ENCODE data around the gene MS4A15. TPM values are rescaled to one million over a fixed set of nuclear protein-coding genes. Genes with fewer than 3 reads are reported as not detected.

The MS4A15 gene
- total RNA-seq, 4 donors from 2014 or later, result not detected

DNA sequence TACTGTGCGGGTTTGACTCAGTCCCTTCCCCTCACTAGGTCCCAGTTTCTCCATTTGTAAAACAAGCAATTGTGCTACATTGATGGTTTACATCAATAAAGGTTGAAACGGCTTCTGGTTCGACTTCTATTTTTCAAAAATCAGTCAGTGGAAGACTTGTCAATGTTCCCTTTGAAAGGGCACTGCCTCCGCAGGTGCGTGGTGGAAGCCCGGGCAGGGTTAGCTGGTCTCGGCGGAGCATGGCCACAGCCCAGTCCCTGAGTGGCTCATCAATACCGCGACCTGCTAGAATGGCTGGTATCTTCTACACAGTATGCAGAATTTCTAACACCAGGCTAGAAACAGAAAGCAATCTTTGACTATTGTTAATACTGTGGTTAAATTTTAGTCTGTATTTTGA is 44.5 kb downstream of the MS4A15 start:
- TF ChIP-seq, protein P1, sequence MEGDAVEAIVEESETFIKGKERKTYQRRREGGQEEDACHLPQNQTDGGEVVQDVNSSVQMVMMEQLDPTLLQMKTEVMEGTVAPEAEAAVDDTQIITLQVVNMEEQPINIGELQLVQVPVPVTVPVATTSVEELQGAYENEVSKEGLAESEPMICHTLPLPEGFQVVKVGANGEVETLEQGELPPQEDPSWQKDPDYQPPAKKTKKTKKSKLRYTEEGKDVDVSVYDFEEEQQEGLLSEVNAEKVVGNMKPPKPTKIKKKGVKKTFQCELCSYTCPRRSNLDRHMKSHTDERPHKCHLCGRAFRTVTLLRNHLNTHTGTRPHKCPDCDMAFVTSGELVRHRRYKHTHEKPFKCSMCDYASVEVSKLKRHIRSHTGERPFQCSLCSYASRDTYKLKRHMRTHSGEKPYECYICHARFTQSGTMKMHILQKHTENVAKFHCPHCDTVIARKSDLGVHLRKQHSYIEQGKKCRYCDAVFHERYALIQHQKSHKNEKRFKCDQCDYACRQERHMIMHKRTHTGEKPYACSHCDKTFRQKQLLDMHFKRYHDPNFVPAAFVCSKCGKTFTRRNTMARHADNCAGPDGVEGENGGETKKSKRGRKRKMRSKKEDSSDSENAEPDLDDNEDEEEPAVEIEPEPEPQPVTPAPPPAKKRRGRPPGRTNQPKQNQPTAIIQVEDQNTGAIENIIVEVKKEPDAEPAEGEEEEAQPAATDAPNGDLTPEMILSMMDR (IDR thresholded peaks at IDR 0.05), result no peak
- TF ChIP-seq POLR2A (IDR thresholded peaks at IDR 0.05), result no peak

DNA sequence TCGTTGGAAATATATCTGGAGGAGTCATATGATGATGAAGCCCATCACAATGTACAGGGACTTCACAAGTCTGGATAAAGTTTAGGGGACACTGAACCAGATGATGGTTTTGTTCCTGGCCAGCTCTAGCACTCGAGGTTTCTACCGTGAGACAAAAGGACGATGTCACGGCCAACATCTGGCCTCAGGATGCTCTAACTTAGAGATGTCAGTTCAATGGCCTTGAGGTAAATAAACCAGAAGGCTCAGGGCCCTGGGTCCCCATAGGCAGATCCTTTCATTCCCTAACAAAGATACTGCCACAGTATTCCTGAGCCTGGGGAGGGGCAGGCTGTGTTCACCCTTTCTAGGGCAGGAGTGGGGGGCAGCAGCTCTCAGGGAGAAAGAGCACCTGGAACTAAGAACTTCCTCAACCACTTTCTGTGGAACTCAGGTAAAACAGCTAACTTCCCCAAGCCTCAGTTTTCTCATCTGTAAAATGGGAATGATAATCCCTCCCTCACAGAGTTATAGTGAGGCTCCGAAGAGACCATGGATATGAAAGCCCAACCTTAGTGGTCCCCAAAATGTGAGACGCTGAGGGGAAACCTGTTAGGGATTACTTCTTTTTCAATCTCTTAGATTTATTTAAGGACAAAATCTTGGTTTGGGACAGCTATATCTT is 46.7 kb downstream of the MS4A15 start:
- no peak for TF ChIP-seq POLR2A (IDR thresholded peaks at IDR 0.05)
- TF ChIP-seq, protein P1 (IDR thresholded peaks at IDR 0.05), result no peak
- no peak for DNase-seq (ENCODE audit: low spot score in 2 of 2)
- whole genome bisulfite sequencing, 2 donors, result 63 to 77% methylated on average over 7 of the region's 7 CpGs
- H3K4me3 ChIP-seq (ENCODE audit: low read depth, poor library complexity, severe bottlenecking), result no peak overlapping the region
- intact Hi-C loops (cut with DNase I; ENCODE audit: low total_unique reads), result no loop called here

More for the DNA sequence above, 44.5 kb downstream of the MS4A15 start:
- DNase-seq (ENCODE audit: low spot score in 2 of 2), result no peak
- intact Hi-C loops (cut with DNase I; ENCODE audit: low total_unique reads), result no loop called here
- WGBS, 2 donors, result 89 to 92% methylated on average over 10 of the region's 10 CpGs
- no peak overlapping the region for H3K4me3 ChIP-seq (ENCODE audit: low read depth, poor library complexity, severe bottlenecking)

DNA sequence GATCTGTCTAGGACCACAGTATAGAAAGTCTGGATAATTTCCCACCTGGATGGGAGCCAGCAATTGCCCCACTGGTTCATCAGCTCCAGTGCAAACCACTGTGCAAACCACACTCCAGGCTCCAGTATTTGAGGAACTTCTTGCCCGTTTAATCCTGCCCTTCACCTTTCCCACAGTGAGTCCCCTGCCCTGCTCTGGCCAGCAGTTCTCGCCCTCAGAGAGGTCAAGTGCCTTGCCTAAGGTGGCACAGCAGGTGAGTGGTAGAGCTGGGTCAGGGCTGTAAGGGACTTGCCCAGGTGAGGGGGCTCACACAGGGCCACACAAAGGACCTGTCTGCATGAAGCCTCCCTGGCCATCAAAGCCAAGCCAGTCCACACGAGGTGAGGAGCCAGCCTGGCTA is 52.6 kb downstream of the MS4A15 start:
- no peak for DNase-seq (ENCODE audit: low spot score in 2 of 2)
- TF ChIP-seq, protein P1 (IDR thresholded peaks at IDR 0.05), result no peak
- TF ChIP-seq POLR2A (IDR thresholded peaks at IDR 0.05), result no peak
- WGBS, 2 donors, result 73 to 77% methylated on average over 3 of the region's 3 CpGs
- H3K4me3 ChIP-seq (ENCODE audit: low read depth, poor library complexity, severe bottlenecking), result no peak overlapping the region
- intact Hi-C loops (cut with DNase I; ENCODE audit: low total_unique reads), result no loop called here

DNA sequence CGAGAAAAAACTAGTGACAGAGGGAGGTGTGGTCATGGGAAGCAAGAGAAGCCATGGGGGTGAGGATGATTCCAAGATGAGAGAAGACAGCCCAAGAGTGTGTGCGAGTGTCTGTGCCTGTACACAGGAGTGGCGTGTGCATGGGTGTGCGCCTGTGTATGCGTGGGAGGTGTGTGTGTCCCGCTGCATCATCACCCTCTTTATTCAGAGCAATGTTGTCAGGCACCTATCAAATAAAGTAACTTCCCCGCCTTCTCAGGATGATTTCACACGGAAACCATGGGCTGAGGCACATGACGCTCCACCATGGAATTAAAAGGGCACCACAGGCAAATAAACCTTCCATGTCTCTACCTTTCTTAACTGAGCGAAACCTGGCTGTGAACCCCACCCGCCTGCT is 53.0 kb downstream of the MS4A15 start:
- no peak for TF ChIP-seq POLR2A (IDR thresholded peaks at IDR 0.05)
- TF ChIP-seq, protein P1 (IDR thresholded peaks at IDR 0.05), result no peak
- 88 to 91% methylated on average over 11 of the region's 11 CpGs for WGBS, 2 donors
- intact Hi-C loops (cut with DNase I; ENCODE audit: low total_unique reads), result no loop called here
- no peak overlapping the region for H3K4me3 ChIP-seq (ENCODE audit: low read depth, poor library complexity, severe bottlenecking)
- no peak for DNase-seq (ENCODE audit: low spot score in 2 of 2)

DNA sequence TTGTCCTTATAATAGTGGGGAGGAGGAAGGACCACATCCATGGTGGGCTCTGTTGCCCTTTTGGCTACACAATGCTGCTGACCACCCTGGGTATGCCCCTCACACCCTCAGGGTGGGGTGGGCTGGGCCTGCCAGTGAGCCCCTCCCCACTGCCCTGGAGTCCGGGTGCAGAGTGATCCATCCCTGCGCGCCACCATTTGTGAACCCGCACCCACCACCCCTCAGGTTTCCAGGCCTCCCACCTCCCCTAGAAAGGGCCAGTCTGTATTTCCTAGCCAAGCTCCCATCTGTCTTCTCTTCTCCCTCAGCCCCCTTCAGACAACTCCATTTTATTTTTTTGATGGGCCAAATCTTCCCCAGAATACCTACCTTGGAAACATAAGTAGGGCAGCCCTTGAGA is 53.5 kb downstream of the MS4A15 start:
- WGBS, 2 donors, result 90 to 95% methylated on average over 4 of the region's 4 CpGs
- H3K4me3 ChIP-seq (ENCODE audit: low read depth, poor library complexity, severe bottlenecking), result no peak overlapping the region
- TF ChIP-seq, protein P1 (IDR thresholded peaks at IDR 0.05), result no peak
- TF ChIP-seq POLR2A (IDR thresholded peaks at IDR 0.05), result no peak
- no peak for DNase-seq (ENCODE audit: low spot score in 2 of 2)
- intact Hi-C loops (cut with DNase I; ENCODE audit: low total_unique reads), result no loop called here

DNA sequence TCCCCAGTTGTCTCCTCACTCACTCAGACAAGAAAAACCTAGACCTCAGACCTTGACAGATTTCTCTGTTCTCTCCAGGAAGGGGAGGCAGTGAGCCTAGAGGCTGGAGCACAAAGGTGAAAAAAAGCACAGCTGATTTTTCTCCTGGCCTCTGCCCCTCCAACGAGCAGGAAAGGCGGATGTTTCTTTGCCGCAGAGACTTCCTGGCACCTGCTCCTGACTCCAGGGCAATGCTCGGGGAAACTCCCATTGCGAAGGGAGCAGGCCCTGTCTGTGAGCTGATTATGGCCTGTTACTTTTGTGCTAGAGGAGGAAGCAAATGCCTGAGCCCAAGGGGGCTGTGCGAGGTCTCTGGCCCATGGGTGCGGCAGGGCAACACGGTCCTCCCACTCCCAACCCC is 53.9 kb downstream of the MS4A15 start:
- H3K4me3 ChIP-seq (ENCODE audit: low read depth, poor library complexity, severe bottlenecking), result no peak overlapping the region
- TF ChIP-seq POLR2A (IDR thresholded peaks at IDR 0.05), result no peak
- TF ChIP-seq, protein P1 (IDR thresholded peaks at IDR 0.05), result no peak
- no peak for DNase-seq (ENCODE audit: low spot score in 2 of 2)
- intact Hi-C loops (cut with DNase I; ENCODE audit: low total_unique reads), result no loop called here
- 23 to 45% methylated on average over 8 of the region's 8 CpGs for WGBS, 2 donors
